Astrocyte (in vitro differentiated cells and primary cell): Measurements from ENCODE around the gene OTUB2. TPM values are rescaled to one million over a fixed set of nuclear protein-coding genes. Genes with fewer than 3 reads are reported as not detected.

Source experiments
- DNase-seq: peaks from one replicate; pipeline ENCODE4 v3.0.0-alpha.2; 2010; ENCODE audit warnings: low read depth
- FAIRE-seq: peaks from 2 replicates; lab custom pipeline; 2011; peaks lifted over from hg19 to GRCh38; lab: Jason Lieb, UNC
- H2AFZ ChIP-seq: 2 replicates; pipeline ENCODE4 v1.6.0; 2012; ENCODE audit warnings: low read depth, low read length, inconsistent platforms
- H3K27ac ChIP-seq: 2 replicates; pipeline ENCODE4 v1.5.1; 2011; ENCODE audit warnings: low read depth, low read length, inconsistent platforms
- H3K27me3 ChIP-seq: 2 replicates; pipeline ENCODE4 v1.6.0; 2011; ENCODE audit warnings: low read length, inconsistent platforms; ENCODE audit not compliant: insufficient read depth
- H3K36me3 ChIP-seq: 2 replicates; pipeline ENCODE4 v1.5.1; 2011; ENCODE audit warnings: low read length, inconsistent platforms; ENCODE audit not compliant: insufficient read depth
- H3K4me1 ChIP-seq: 2 replicates; pipeline ENCODE4 v1.5.1; 2011; ENCODE audit warnings: low read length, inconsistent platforms; ENCODE audit not compliant: insufficient read depth
- H3K4me2 ChIP-seq: 2 replicates; pipeline ENCODE4 v1.6.0; 2012; ENCODE audit warnings: low read length, inconsistent platforms
- H3K4me3 ChIP-seq: 2 replicates; pipeline ENCODE4 v1.5.1; 2011; ENCODE audit warnings: low read depth, mild to moderate bottlenecking, low read length, inconsistent platforms; ENCODE audit not compliant: insufficient read depth
- H3K79me2 ChIP-seq: 2 replicates; pipeline ENCODE4 v1.6.0; 2012; ENCODE audit warnings: mild to moderate bottlenecking, low read length, inconsistent platforms; ENCODE audit not compliant: insufficient read depth
- H3K9ac ChIP-seq: 2 replicates; pipeline ENCODE4 v1.6.0; 2012; ENCODE audit warnings: mild to moderate bottlenecking, low read length, inconsistent platforms
- H3K9me3 ChIP-seq: 2 replicates; pipeline ENCODE4 v1.5.1; 2012; ENCODE audit warnings: low read depth, mild to moderate bottlenecking, low read length, inconsistent platforms; ENCODE audit not compliant: insufficient read depth
- H4K20me1 ChIP-seq: 2 replicates; pipeline ENCODE4 v1.6.0; 2012; ENCODE audit warnings: low read length, inconsistent platforms; ENCODE audit not compliant: insufficient read depth
- H3K27ac Mint-ChIP-seq: one replicate; pipeline ENCODE4 v1.8.0; 2021; ENCODE audit warnings: mild to moderate bottlenecking, mixed read lengths; ENCODE audit not compliant: unreplicated experiment
- H3K27me3 Mint-ChIP-seq: one replicate; pipeline ENCODE4 v1.8.0; 2021; ENCODE audit warnings: low read depth, mixed read lengths; ENCODE audit not compliant: unreplicated experiment
- H3K36me3 Mint-ChIP-seq: one replicate; pipeline ENCODE4 v1.8.0; 2021; ENCODE audit warnings: low read depth, mixed read lengths; ENCODE audit not compliant: unreplicated experiment
- H3K4me1 Mint-ChIP-seq: one replicate; pipeline ENCODE4 v1.8.0; 2021; ENCODE audit warnings: low read depth, mixed read lengths; ENCODE audit not compliant: unreplicated experiment
- H3K4me3 Mint-ChIP-seq: one replicate; pipeline ENCODE4 v1.8.0; 2021; ENCODE audit warnings: mild to moderate bottlenecking, moderate library complexity, mixed read lengths; ENCODE audit not compliant: unreplicated experiment
- H3K9me3 Mint-ChIP-seq: one replicate; pipeline ENCODE4 v1.8.0; 2021; ENCODE audit warnings: mild to moderate bottlenecking, mixed read lengths; ENCODE audit not compliant: unreplicated experiment
- EZH2 ChIP-seq: IDR thresholded peaks from 2 replicates; pipeline ENCODE4 v1.6.1; 2012; ENCODE audit warnings: mild to moderate bottlenecking, low read length, inconsistent platforms; ENCODE audit not compliant: insufficient read depth
- total RNA-seq: library from RNA; stranded (reverse); gene quantifications from 2 replicates; pipeline ENCODE4 v1.2.1, GENCODE V29; 2021
- TF ChIP-seq, protein P1 (sequence below): IDR thresholded peaks from 2 replicates; pipeline ENCODE4 v1.5.1; 2011; ENCODE audit warnings: low read depth, mild to moderate bottlenecking, inconsistent platforms, low read length, moderate library complexity; ENCODE audit not compliant: insufficient read depth

Gene OTUB2
- total RNA-seq, 1 donor from 2014 or later: 3.3 TPM

DNA sequence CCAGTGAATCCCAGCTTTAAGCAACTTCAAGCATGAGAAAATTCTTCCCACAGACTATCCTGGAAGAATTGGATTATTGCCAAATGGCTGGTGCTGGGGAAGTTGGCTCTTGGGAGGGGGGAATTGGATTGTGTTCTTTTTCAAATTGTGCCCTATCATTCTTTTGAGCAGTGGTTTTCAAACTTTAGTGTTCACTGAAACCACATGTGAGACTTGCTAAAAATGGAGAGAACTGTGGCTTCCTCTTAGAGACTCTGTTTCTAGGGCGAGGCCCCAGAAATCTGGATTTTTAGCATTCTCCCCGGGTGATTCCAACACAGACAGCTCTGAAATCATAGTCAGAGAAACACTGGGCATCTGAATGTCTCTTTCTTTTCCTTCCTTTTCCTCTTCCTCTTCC is 14.3 kb upstream of the OTUB2 start:
- Histone ChIP-seq H3K9ac (no peak overlapping the region), H3K4me3 (no peak overlapping the region), H3K27me3 (peaks cover 25% of the 10 kb centered on the region), H4K20me1 (no peaks in the 10 kb centered on the region), H3K9me3 (no peaks in the 10 kb centered on the region), H3K79me2 (no peaks in the 10 kb centered on the region), H3K4me2 (peak overlapping the region; percentile 1), H3K36me3 (no peaks in the 10 kb centered on the region), H3K4me1 (peaks cover 5% of the 10 kb centered on the region), H3K27ac (no peak overlapping the region), H2AFZ (no peak overlapping the region)
- H3K27me3 Mint-ChIP-seq: peaks cover 24% of the 10 kb centered on the region
- no peak overlapping the region for H3K27ac Mint-ChIP-seq
- no peak for TF ChIP-seq EZH2
- TF ChIP-seq, protein P1, sequence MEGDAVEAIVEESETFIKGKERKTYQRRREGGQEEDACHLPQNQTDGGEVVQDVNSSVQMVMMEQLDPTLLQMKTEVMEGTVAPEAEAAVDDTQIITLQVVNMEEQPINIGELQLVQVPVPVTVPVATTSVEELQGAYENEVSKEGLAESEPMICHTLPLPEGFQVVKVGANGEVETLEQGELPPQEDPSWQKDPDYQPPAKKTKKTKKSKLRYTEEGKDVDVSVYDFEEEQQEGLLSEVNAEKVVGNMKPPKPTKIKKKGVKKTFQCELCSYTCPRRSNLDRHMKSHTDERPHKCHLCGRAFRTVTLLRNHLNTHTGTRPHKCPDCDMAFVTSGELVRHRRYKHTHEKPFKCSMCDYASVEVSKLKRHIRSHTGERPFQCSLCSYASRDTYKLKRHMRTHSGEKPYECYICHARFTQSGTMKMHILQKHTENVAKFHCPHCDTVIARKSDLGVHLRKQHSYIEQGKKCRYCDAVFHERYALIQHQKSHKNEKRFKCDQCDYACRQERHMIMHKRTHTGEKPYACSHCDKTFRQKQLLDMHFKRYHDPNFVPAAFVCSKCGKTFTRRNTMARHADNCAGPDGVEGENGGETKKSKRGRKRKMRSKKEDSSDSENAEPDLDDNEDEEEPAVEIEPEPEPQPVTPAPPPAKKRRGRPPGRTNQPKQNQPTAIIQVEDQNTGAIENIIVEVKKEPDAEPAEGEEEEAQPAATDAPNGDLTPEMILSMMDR: no peak
- H3K9me3 Mint-ChIP-seq: peaks cover 5% of the 10 kb centered on the region
- peaks cover 15% of the 10 kb centered on the region for H3K4me1 Mint-ChIP-seq
- H3K36me3 Mint-ChIP-seq: no peaks in the 10 kb centered on the region
- no peak for FAIRE-seq
- DNase-seq: peak; percentile 36
- no peak overlapping the region for H3K4me3 Mint-ChIP-seq

DNA sequence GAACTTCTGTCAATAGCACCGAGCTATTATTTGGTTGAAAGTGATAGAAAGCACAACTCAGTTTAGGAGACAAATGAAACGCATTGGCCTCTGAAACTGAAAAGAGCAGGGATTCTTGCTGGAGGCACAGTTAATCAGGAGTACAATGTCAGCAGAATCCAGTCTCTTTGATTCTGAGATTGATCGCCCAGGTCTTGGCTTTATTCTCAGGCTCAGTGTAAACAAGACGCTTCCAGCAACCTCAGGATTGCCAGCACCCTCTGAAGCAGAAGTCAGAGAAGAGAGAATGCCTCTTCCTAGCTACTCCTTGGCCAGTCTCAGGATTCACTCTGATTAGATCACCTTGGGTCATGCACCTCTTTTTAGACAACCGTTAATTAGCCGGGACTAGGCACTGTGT is 11.8 kb upstream of the OTUB2 start:
- Mint-ChIP-seq H3K27ac (no peak overlapping the region), H3K27me3 (peaks cover 31% of the 10 kb centered on the region), H3K36me3 (no peaks in the 10 kb centered on the region), H3K4me1 (peaks cover 15% of the 10 kb centered on the region), H3K9me3 (peaks cover 5% of the 10 kb centered on the region), H3K4me3 (no peak overlapping the region)
- Histone ChIP-seq H3K27me3 (peaks cover 23% of the 10 kb centered on the region), H4K20me1 (no peaks in the 10 kb centered on the region), H3K4me1 (peaks cover 5% of the 10 kb centered on the region), H3K27ac (no peak overlapping the region), H3K36me3 (no peaks in the 10 kb centered on the region), H3K9me3 (no peaks in the 10 kb centered on the region), H3K9ac (no peak overlapping the region), H3K4me3 (no peak overlapping the region), H3K4me2 (no peak overlapping the region), H3K79me2 (no peaks in the 10 kb centered on the region), H2AFZ (no peak overlapping the region)
- FAIRE-seq: no peak
- DNase-seq: no peak
- TF ChIP-seq, protein P1: no peak
- TF ChIP-seq EZH2: no peak

GRCh38 chr14:94015223-94015622 is 10.9 kb upstream of the OTUB2 start:
- peaks cover 5% of the 10 kb centered on the region for H3K9me3 Mint-ChIP-seq
- peaks cover 31% of the 10 kb centered on the region for H3K27me3 Mint-ChIP-seq
- Histone ChIP-seq H3K4me1 (no peaks in the 10 kb centered on the region), H3K9me3 (no peaks in the 10 kb centered on the region), H3K27me3 (peaks cover 23% of the 10 kb centered on the region), H3K27ac (no peak overlapping the region), H4K20me1 (no peaks in the 10 kb centered on the region), H3K79me2 (no peaks in the 10 kb centered on the region), H3K9ac (no peak overlapping the region), H3K36me3 (no peaks in the 10 kb centered on the region), H3K4me2 (no peak overlapping the region), H3K4me3 (no peak overlapping the region), H2AFZ (no peak overlapping the region)
- H3K4me3 Mint-ChIP-seq: no peak overlapping the region
- H3K27ac Mint-ChIP-seq: no peak overlapping the region
- FAIRE-seq (no peak), DNase-seq (no peak)
- H3K4me1 Mint-ChIP-seq: peaks cover 11% of the 10 kb centered on the region
- TF ChIP-seq, protein P1: no peak
- TF ChIP-seq EZH2: no peak
- no peaks in the 10 kb centered on the region for H3K36me3 Mint-ChIP-seq
